Suprapubic skin (tissue), 3 donors: ENCODE results near the gene TNS3.

ENCODE experiments used
- POLR2A ChIP-seq, 2 donors: fragments of 450-650 bp; IDR thresholded peaks; one replicate each; pipeline ENCODE4 v1.6.1; 2017; ENCODE audit warnings: antibody characterized with exemption in 2 of 2, mild to moderate bottlenecking in 2 of 2, moderate library complexity in 2 of 2
- TF ChIP-seq, protein P1 (sequence below), 2 donors: fragments of 200-600 bp in 1 of 2; fragments of 450-650 bp in 1 of 2; sonication (generic) in 1 of 2; IDR thresholded peaks; one replicate each; pipeline ENCODE4 v1.5.1; 2016 to 2019; ENCODE audit warnings: antibody characterized with exemption in 2 of 2, mild to moderate bottlenecking in 1 of 2, moderate library complexity in 1 of 2

DNA sequence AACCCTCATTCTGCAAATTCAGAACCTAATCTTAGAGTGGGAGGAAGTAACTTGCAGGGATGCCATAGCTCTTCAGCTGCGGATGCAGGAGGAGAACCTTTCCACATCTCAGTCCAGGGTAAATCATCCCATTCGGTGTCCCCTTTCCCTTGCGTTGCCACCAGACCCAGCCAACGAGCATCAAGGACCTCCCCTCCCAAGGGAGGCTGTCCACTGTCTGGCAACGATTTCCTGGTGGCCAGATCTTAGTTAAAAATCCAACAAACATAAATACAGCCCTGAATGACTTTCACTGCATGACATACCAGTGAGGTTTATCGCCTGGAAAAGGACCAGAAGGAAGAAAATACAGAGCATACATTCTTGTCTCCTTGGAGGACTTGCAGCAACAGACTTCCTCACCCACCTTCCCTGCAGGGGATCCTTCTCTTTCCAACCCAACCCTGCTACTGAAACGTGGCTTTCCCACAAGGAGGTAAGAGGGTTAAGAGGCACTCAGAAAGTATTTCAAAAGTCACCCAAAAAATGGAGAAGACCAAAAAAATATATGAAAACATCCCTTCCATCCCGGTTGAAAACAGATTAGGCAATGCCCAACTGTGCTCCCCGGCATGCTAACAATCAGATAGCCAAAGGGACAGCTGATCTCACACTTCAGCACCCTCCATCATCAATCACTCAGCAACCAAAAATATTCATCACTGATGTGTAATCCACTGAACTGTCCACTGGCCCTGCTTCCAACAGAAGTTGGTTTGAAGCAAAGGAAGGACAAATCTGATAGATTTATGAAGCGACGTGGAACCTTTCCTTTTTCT is 206.6 kb downstream of the TNS3 start:
- TF ChIP-seq, protein P1, sequence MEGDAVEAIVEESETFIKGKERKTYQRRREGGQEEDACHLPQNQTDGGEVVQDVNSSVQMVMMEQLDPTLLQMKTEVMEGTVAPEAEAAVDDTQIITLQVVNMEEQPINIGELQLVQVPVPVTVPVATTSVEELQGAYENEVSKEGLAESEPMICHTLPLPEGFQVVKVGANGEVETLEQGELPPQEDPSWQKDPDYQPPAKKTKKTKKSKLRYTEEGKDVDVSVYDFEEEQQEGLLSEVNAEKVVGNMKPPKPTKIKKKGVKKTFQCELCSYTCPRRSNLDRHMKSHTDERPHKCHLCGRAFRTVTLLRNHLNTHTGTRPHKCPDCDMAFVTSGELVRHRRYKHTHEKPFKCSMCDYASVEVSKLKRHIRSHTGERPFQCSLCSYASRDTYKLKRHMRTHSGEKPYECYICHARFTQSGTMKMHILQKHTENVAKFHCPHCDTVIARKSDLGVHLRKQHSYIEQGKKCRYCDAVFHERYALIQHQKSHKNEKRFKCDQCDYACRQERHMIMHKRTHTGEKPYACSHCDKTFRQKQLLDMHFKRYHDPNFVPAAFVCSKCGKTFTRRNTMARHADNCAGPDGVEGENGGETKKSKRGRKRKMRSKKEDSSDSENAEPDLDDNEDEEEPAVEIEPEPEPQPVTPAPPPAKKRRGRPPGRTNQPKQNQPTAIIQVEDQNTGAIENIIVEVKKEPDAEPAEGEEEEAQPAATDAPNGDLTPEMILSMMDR (IDR thresholded peaks at IDR 0.05): no peak
- TF ChIP-seq POLR2A (IDR thresholded peaks at IDR 0.05): no peak
